DOHH2 (cell line): ENCODE results near the gene SCAF4.

Experiments used
- H3F3A ChIP-seq: fragments of 200-600 bp; sonication (generic), shearing (Covaris generic); 2 replicates; pipeline ENCODE4 v1.6.0; 2016; ENCODE audit warnings: antibody characterized with exemption, mild to moderate bottlenecking; ENCODE audit not compliant: control insufficient read depth, insufficient read depth
- H3K27ac ChIP-seq: fragments of 200-600 bp; sonication (generic); 2 replicates; pipeline ENCODE4 v1.5.1; 2014; ENCODE audit warnings: low read depth, mild to moderate bottlenecking, low read length, moderate library complexity
- H3K27me3 ChIP-seq: fragments of 200-600 bp; sonication (generic); 2 replicates; pipeline ENCODE4 v1.6.1; 2014; ENCODE audit warnings: mild to moderate bottlenecking, low read length, mixed read lengths; ENCODE audit not compliant: control insufficient read depth
- H3K36me3 ChIP-seq: fragments of 200-600 bp; sonication (generic); 2 replicates; pipeline ENCODE4 v1.6.1; 2014; ENCODE audit warnings: mild to moderate bottlenecking, low read length, moderate library complexity, mixed read lengths; ENCODE audit not compliant: control insufficient read depth
- H3K4me1 ChIP-seq: fragments of 200-600 bp; sonication (generic); 2 replicates; pipeline ENCODE4 v1.6.1; 2014; ENCODE audit warnings: mild to moderate bottlenecking, low read length, mixed read lengths; ENCODE audit not compliant: control insufficient read depth
- H3K4me2 ChIP-seq: fragments of 200-600 bp; sonication (generic); 2 replicates; pipeline ENCODE4 v1.6.0; 2014; ENCODE audit warnings: mild to moderate bottlenecking, low read length, moderate library complexity
- H3K4me3 ChIP-seq: fragments of 200-600 bp; sonication (generic); 2 replicates; pipeline ENCODE4 v1.5.1; 2014; ENCODE audit warnings: mild to moderate bottlenecking, low read length, mixed read lengths
- H3K79me2 ChIP-seq: fragments of 200-600 bp; sonication (generic); 2 replicates; pipeline ENCODE4 v1.6.1; 2014; ENCODE audit warnings: mild to moderate bottlenecking, low read length, mixed read lengths; ENCODE audit not compliant: control insufficient read depth
- H3K9me2 ChIP-seq: fragments of 200-600 bp; sonication (generic); replicated peaks from 2 replicates; pipeline ENCODE4 v1.6.1; 2014; ENCODE audit warnings: mild to moderate bottlenecking, low read length, mixed read lengths; ENCODE audit not compliant: control insufficient read depth
- H3K9me3 ChIP-seq: fragments of 200-600 bp; sonication (generic); 2 replicates; pipeline ENCODE4 v1.6.1; 2014; ENCODE audit warnings: antibody characterized with exemption, low read length, mixed read lengths; ENCODE audit not compliant: control insufficient read depth, insufficient read depth
- H4K20me1 ChIP-seq: fragments of 200-600 bp; sonication (generic); 2 replicates; pipeline ENCODE4 v1.6.0; 2014; ENCODE audit warnings: low read depth, mild to moderate bottlenecking, antibody characterized with exemption, low read length, moderate library complexity; ENCODE audit not compliant: control insufficient read depth, insufficient read depth
- CTCF ChIP-seq: fragments of 200-600 bp; sonication (generic); IDR thresholded peaks from one replicate; pipeline ENCODE4 v1.5.1; 2014; ENCODE audit warnings: antibody characterized with exemption, mild to moderate bottlenecking, low read depth, low read length; ENCODE audit not compliant: poor library complexity, severe bottlenecking
- EZH2phosphoT487 ChIP-seq: fragments of 200-600 bp; sonication (generic); IDR thresholded peaks from 2 replicates; pipeline ENCODE4 v1.6.1; 2017; ENCODE audit warnings: borderline replicate concordance, mild to moderate bottlenecking, antibody characterized with exemption, low read length, moderate library complexity, mixed read lengths

Gene SCAF4

GRCh38 chr21:31753949-31754707 is 22.2 kb upstream of the SCAF4 start:
- no peak overlapping the region for H3K4me2 ChIP-seq

GRCh38 chr21:31752967-31753366 is 21.0 kb upstream of the SCAF4 start:
- TF ChIP-seq EZH2phosphoT487 = no peak
- no peak for TF ChIP-seq CTCF
- peaks cover 19% of the 10 kb centered on the region for H3K4me1 ChIP-seq
- H3K9me2 ChIP-seq = no peaks in the 10 kb centered on the region
- no peaks in the 10 kb centered on the region for H3K79me2 ChIP-seq
- H3K4me3 ChIP-seq = no peak overlapping the region
- H3K4me2 ChIP-seq = no peak overlapping the region
- no peaks in the 10 kb centered on the region for H3F3A ChIP-seq
- no peaks in the 10 kb centered on the region for H3K36me3 ChIP-seq
- no peaks in the 10 kb centered on the region for H4K20me1 ChIP-seq
- no peaks in the 10 kb centered on the region for H3K27me3 ChIP-seq
- H3K9me3 ChIP-seq = no peaks in the 10 kb centered on the region
- H3K27ac ChIP-seq = no peak overlapping the region

More at GRCh38 chr21:31753949-31754707, 22.2 kb upstream of the SCAF4 start:
- Histone ChIP-seq H3K9me2 (no peaks in the 10 kb centered on the region), H3K9me3 (no peaks in the 10 kb centered on the region), H3K27ac (no peak overlapping the region), H3K4me1 (peaks cover 7% of the 10 kb centered on the region), H3K79me2 (no peaks in the 10 kb centered on the region), H3F3A (no peaks in the 10 kb centered on the region), H3K27me3 (no peaks in the 10 kb centered on the region), H3K4me3 (no peak overlapping the region), H3K36me3 (no peaks in the 10 kb centered on the region), H4K20me1 (no peaks in the 10 kb centered on the region)
- TF ChIP-seq EZH2phosphoT487 (no peak), CTCF (no peak)

GRCh38 chr21:31752352-31752751 is 20.4 kb upstream of the SCAF4 start:
- Histone ChIP-seq H3K4me1 (peaks cover 24% of the 10 kb centered on the region), H3K9me2 (no peaks in the 10 kb centered on the region), H3K27ac (no peak overlapping the region), H3K36me3 (no peaks in the 10 kb centered on the region; the same call in 1 of the 2 replicates), H3K27me3 (no peaks in the 10 kb centered on the region), H4K20me1 (no peaks in the 10 kb centered on the region), H3F3A (no peaks in the 10 kb centered on the region), H3K9me3 (0 out of 2 replicates have a peak, but pooled peaks cover under 1% of the 10 kb centered on the region), H3K4me2 (no peak overlapping the region), H3K4me3 (no peak overlapping the region), H3K79me2 (no peaks in the 10 kb centered on the region)
- TF ChIP-seq CTCF (no peak), EZH2phosphoT487 (no peak)
